Neuronal stem cell (in vitro differentiated cells): ENCODE data around the gene ABCB8.

ENCODE experiments used
- DNase-seq: peaks from one replicate; pipeline ENCODE4 v3.0.0-alpha.2; 2013; ENCODE audit warnings: low spot score
- H2AFZ ChIP-seq: one replicate; pipeline ENCODE4 v1.6.1; 2013; ENCODE audit warnings: mild to moderate bottlenecking, low read length, inconsistent platforms
- H2AK5ac ChIP-seq: 2 replicates; pipeline ENCODE4 v1.6.1; 2013; ENCODE audit warnings: low read depth, mild to moderate bottlenecking, inconsistent platforms, low read length, moderate library complexity, mixed read lengths
- H2BK120ac ChIP-seq: 2 replicates; pipeline ENCODE4 v1.6.1; 2013; ENCODE audit warnings: low read depth, mild to moderate bottlenecking, inconsistent platforms, low read length, moderate library complexity, mixed read lengths
- H2BK12ac ChIP-seq: one replicate; pipeline ENCODE4 v1.6.1; 2013; ENCODE audit warnings: low read length, inconsistent platforms
- H2BK15ac ChIP-seq: 2 replicates; pipeline ENCODE4 v1.6.1; 2013; ENCODE audit warnings: mild to moderate bottlenecking, low read length, inconsistent platforms, mixed read lengths
- H2BK5ac ChIP-seq: one replicate; pipeline ENCODE4 v1.6.1; 2013; ENCODE audit warnings: inconsistent platforms, mild to moderate bottlenecking, low read length, moderate library complexity
- H3K14ac ChIP-seq: one replicate; pipeline ENCODE4 v1.6.1; 2013; ENCODE audit warnings: low read length, inconsistent platforms
- H3K18ac ChIP-seq: 2 replicates; pipeline ENCODE4 v1.6.1; 2013; ENCODE audit warnings: low read length, inconsistent platforms
- H3K23ac ChIP-seq: 2 replicates; pipeline ENCODE4 v1.6.1; 2013; ENCODE audit warnings: low read depth, mild to moderate bottlenecking, mixed read lengths, low read length, inconsistent platforms; ENCODE audit not compliant: poor library complexity
- H3K27ac ChIP-seq: replicated peaks from 3 replicates; pipeline ENCODE4 v1.5.1; 2013; ENCODE audit warnings: low read length, inconsistent platforms
- H3K27me3 ChIP-seq, 3 experiments: 2 replicates each; pipeline ENCODE4 v1.6.1; 2013; ENCODE audit warnings: low read length in 3 of 3, mild to moderate bottlenecking in 2 of 3, inconsistent platforms in 1 of 3, low read depth in 1 of 3, mixed read lengths in 1 of 3, moderate library complexity in 1 of 3; ENCODE audit not compliant: control insufficient read depth in 3 of 3, insufficient read depth in 3 of 3
- H3K36me3 ChIP-seq, 2 donors: replicated peaks in 1 of 2; 2 replicates each; pipeline ENCODE4 v1.6.1; 2013; ENCODE audit warnings: low read length in 2 of 2; ENCODE audit not compliant: control insufficient read depth in 2 of 2, insufficient read depth in 2 of 2
- H3K4ac ChIP-seq: 2 replicates; pipeline ENCODE4 v1.6.1; 2013; ENCODE audit warnings: inconsistent platforms, mild to moderate bottlenecking, low read length, moderate library complexity
- H3K4me1 ChIP-seq, 2 donors: 1 replicate in 1 of 2; 2 replicates in 1 of 2; pipeline ENCODE4 v1.6.1; 2013; ENCODE audit warnings: low read length in 2 of 2, low read depth in 1 of 2; ENCODE audit not compliant: control insufficient read depth in 2 of 2, insufficient read depth in 1 of 2
- H3K4me2 ChIP-seq: one replicate; pipeline ENCODE4 v1.6.1; 2013; ENCODE audit warnings: mild to moderate bottlenecking, low read length, inconsistent platforms; ENCODE audit not compliant: insufficient read depth, poor library complexity, severe bottlenecking
- H3K4me3 ChIP-seq, 2 donors: 2 replicates each; pipeline ENCODE4 v1.5.1; 2013; ENCODE audit warnings: low read length in 2 of 2, mild to moderate bottlenecking in 2 of 2, inconsistent platforms in 1 of 2, moderate library complexity in 1 of 2
- H3K79me1 ChIP-seq: one replicate; pipeline ENCODE4 v1.6.1; 2013; ENCODE audit warnings: low read depth, mild to moderate bottlenecking, inconsistent platforms, low read length, moderate library complexity
- H3K9ac ChIP-seq: one replicate; pipeline ENCODE4 v1.6.1; 2013; ENCODE audit warnings: mild to moderate bottlenecking, low read depth, low read length, inconsistent platforms; ENCODE audit not compliant: poor library complexity
- H3K9me3 ChIP-seq, 2 donors: replicated peaks in 1 of 2; 2 replicates each; pipeline versions ENCODE3 to v1.6.1; 2013; ENCODE audit warnings: low read length in 2 of 2, mild to moderate bottlenecking in 2 of 2, inconsistent platforms in 1 of 2, low read depth in 1 of 2, mixed read lengths in 1 of 2, moderate library complexity in 1 of 2; ENCODE audit not compliant: control insufficient read depth in 2 of 2, insufficient read depth in 1 of 2
- H4K8ac ChIP-seq: one replicate; pipeline ENCODE4 v1.6.1; 2013; ENCODE audit warnings: low read depth, mild to moderate bottlenecking, inconsistent platforms, low read length, moderate library complexity
- H4K91ac ChIP-seq: one replicate; pipeline ENCODE4 v1.6.1; 2013; ENCODE audit warnings: low read length, low read depth, mild to moderate bottlenecking, inconsistent platforms; ENCODE audit not compliant: poor library complexity
- WGBS, 2 donors: extraction: QIAGEN DNeasy Blood & Tissue Kit; methylation state at CpG; one replicate each; pipeline ENCODE4 v1.1.7; 2013; ENCODE audit warnings: missing lambda C conversion rate in 2 of 2, mixed read lengths in 1 of 2; ENCODE audit not compliant: insufficient read length in 2 of 2, insufficient replicate concordance in 1 of 2; ENCODE audit errors: extremely low coverage in 2 of 2; 5-methylcytosine and 5-hydroxymethylcytosine counted together

ABCB8 gene

GRCh38 chr7:151047976-151048815, 19.9 kb downstream of the ABCB8 start, which contains the start of gene ASIC3:
ASIC3 (plus strand) TSS chr7:151048531; CDS start chr7:151048886, 355 bp downstream.
- WGBS, 2 donors = no CpG with 5 or more reads among the region's 22 CpGs
- peak within 1 kb of the TSS; percentile 4 for H3K9ac ChIP-seq
- H3K79me1 ChIP-seq = peaks cover 1% of the 10 kb centered on the region
- H4K8ac ChIP-seq = no peak within 1 kb of the TSS
- peaks cover 0 to 28% (median 6%) of the 10 kb centered on the region in 3 experiments for H3K27me3 ChIP-seq
- H3K14ac ChIP-seq = peak within 1 kb of the TSS; percentile 38
- H3K4me2 ChIP-seq = no peak within 1 kb of the TSS
- DNase-seq = no peak
- H2BK15ac ChIP-seq = no peak within 1 kb of the TSS
- no peak within 1 kb of the TSS for H3K4me3 ChIP-seq
- H3K27ac ChIP-seq = no peak within 1 kb of the TSS
- no peak within 1 kb of the TSS for H2AK5ac ChIP-seq
- peaks cover 0 to 2% of the 10 kb centered on the region in 2 donors for H3K4me1 ChIP-seq
- no peak within 1 kb of the TSS for H2AFZ ChIP-seq
- peak within 1 kb of the TSS; percentile 80 for H3K23ac ChIP-seq
- no peak within 1 kb of the TSS for H2BK12ac ChIP-seq
- no peak within 1 kb of the TSS for H2BK5ac ChIP-seq
- H3K9me3 ChIP-seq = peaks cover 0 to 2% of the 10 kb centered on the region in 2 donors
- no peak within 1 kb of the TSS for H3K4ac ChIP-seq
- H4K91ac ChIP-seq = no peak within 1 kb of the TSS
- no peak within 1 kb of the TSS for H3K18ac ChIP-seq
- peaks cover 8 to 10% of the 10 kb centered on the region in 2 donors for H3K36me3 ChIP-seq
- no peak within 1 kb of the TSS for H2BK120ac ChIP-seq

GRCh38 chr7:151048911-151049463, 20.7 kb downstream of the ABCB8 start:
- H3K79me1 ChIP-seq = peaks cover 1% of the 10 kb centered on the region
- H3K4me2 ChIP-seq = no peak overlapping the region
- no peak overlapping the region for H4K91ac ChIP-seq
- no peak for DNase-seq
- no peak overlapping the region for H3K18ac ChIP-seq
- peaks cover 0 to 2% of the 10 kb centered on the region in 2 donors for H3K4me1 ChIP-seq
- peaks cover 8 to 10% of the 10 kb centered on the region in 2 donors for H3K36me3 ChIP-seq
- H3K9ac ChIP-seq = peak overlapping the region; percentile 4
- H2BK12ac ChIP-seq = no peak overlapping the region
- H2BK120ac ChIP-seq = no peak overlapping the region
- WGBS, 2 donors = no CpG with 5 or more reads among the region's 38 CpGs
- no peak overlapping the region for H3K27ac ChIP-seq
- no peak overlapping the region for H2AFZ ChIP-seq
- H2BK15ac ChIP-seq = no peak overlapping the region
- no peak overlapping the region for H2AK5ac ChIP-seq
- H4K8ac ChIP-seq = no peak overlapping the region
- H3K27me3 ChIP-seq = peaks cover 0 to 28% (median 6%) of the 10 kb centered on the region in 3 experiments
- H3K4ac ChIP-seq = no peak overlapping the region
- H3K23ac ChIP-seq = peak overlapping the region; percentile 80
- peaks cover 0 to 2% of the 10 kb centered on the region in 2 donors for H3K9me3 ChIP-seq
- no peak overlapping the region for H2BK5ac ChIP-seq
- H3K4me3 ChIP-seq = no peak overlapping the region
- H3K14ac ChIP-seq = peak overlapping the region; percentile 38

- Histone ChIP-seq H3K14ac (no peak overlapping the region), H3K18ac (peak overlapping the region; percentile 57), H3K36me3 (peaks cover 6 to 7% of the 10 kb centered on the region in 2 donors), H2BK12ac (no peak overlapping the region), H2BK15ac (no peak overlapping the region), H2BK5ac (no peak overlapping the region), H4K91ac (no peak overlapping the region), H3K4me2 (peak overlapping the region; percentile 40), H3K27ac (no peak overlapping the region), H2BK120ac (no peak overlapping the region), H3K23ac (peak overlapping the region; percentile 73), H3K27me3 (peaks cover 0 to 32% (median 6%) of the 10 kb centered on the region in 3 experiments), H3K9ac (no peak overlapping the region), H2AFZ (no peak overlapping the region), H3K79me1 (peaks cover 1% of the 10 kb centered on the region), H2AK5ac (no peak overlapping the region), H3K9me3 (peaks cover 0 to 2% of the 10 kb centered on the region in 2 donors), H3K4me1 (peaks cover 0 to 2% of the 10 kb centered on the region in 2 donors), H3K4ac (no peak overlapping the region), H3K4me3 (no peak overlapping the region), H4K8ac (no peak overlapping the region)
- DNase-seq = peak; percentile 78
- no CpG with 5 or more reads among the region's 50 CpGs for WGBS, 2 donors
Measured at GRCh38 chr7:151051108-151051507, 22.9 kb downstream of the ABCB8 start.

- no peak overlapping the region for H2BK12ac ChIP-seq
- peaks cover 0 to 43% (median 6%) of the 10 kb centered on the region in 3 experiments for H3K27me3 ChIP-seq
- no peak overlapping the region for H2BK120ac ChIP-seq
- H3K79me1 ChIP-seq = peaks cover 1% of the 10 kb centered on the region
- H3K27ac ChIP-seq = no peak overlapping the region
- no CpG with 5 or more reads among the region's 4 CpGs for WGBS, 2 donors
- no peak overlapping the region for H3K9ac ChIP-seq
- H3K18ac ChIP-seq = no peak overlapping the region
- no peak overlapping the region for H4K91ac ChIP-seq
- H2BK15ac ChIP-seq = no peak overlapping the region
- no peak overlapping the region for H4K8ac ChIP-seq
- H2AFZ ChIP-seq = no peak overlapping the region
- H3K9me3 ChIP-seq = peaks cover 0 to 2% of the 10 kb centered on the region in 2 donors
- H3K14ac ChIP-seq = no peak overlapping the region
- H2BK5ac ChIP-seq = peak overlapping the region; percentile 28
- no peak overlapping the region for H2AK5ac ChIP-seq
- H3K4ac ChIP-seq = no peak overlapping the region
- no peak overlapping the region for H3K4me3 ChIP-seq
- no peak overlapping the region for H3K23ac ChIP-seq
- H3K4me1 ChIP-seq = peaks cover 4 to 8% of the 10 kb centered on the region in 2 donors
- DNase-seq = no peak
- H3K36me3 ChIP-seq = peaks cover 3 to 4% of the 10 kb centered on the region in 2 donors
- H3K4me2 ChIP-seq = no peak overlapping the region
Measured at GRCh38 chr7:151053096-151053495, 24.8 kb downstream of the ABCB8 start.
